Pancreas (tissue), 10 donors: ENCODE results near the gene ITPK1. TPM values are rescaled to one million over a fixed set of nuclear protein-coding genes. Genes with fewer than 3 reads are reported as not detected.

ENCODE experiments used
- ATAC-seq, 4 donors: fragments of 200-7000 bp; cut with Tn5 transposase; one replicate each; pipeline versions ENCODE4 v1.8.0 to v1.9.1; 2020; ENCODE audit warnings: mild to moderate bottlenecking in 4 of 4, moderate library complexity in 4 of 4
- DNase-seq, 6 donors: peaks; one replicate each; pipeline ENCODE4 v3.0.0-alpha.2; 2020
- FAIRE-seq: peaks from 2 replicates; lab custom pipeline; 2012; peaks lifted over from hg19 to GRCh38; lab: Jason Lieb, UNC
- H3K27ac ChIP-seq, 4 donors: fragments of 200-600 bp; sonication (generic); 1 replicate in 3 of 4; 2 replicates in 1 of 4; pipeline versions ENCODE4 v1.5.0 to v1.8.0; 2020
- H3K27me3 ChIP-seq, 4 donors: fragments of 200-600 bp; one replicate each; pipeline ENCODE4 v1.8.0; 2021
- H3K36me3 ChIP-seq, 3 donors: fragments of 200-600 bp; sonication (generic) in 1 of 3; one replicate each; pipeline versions ENCODE4 v1.5.0 to v1.8.0; 2020 to 2021
- H3K4me1 ChIP-seq, 3 donors: fragments of 200-600 bp; one replicate each; pipeline ENCODE4 v1.8.0; 2021
- H3K4me3 ChIP-seq, 4 donors: fragments of 200-600 bp; sonication (generic) in 2 of 4; one replicate each; pipeline versions ENCODE4 v1.5.0 to v1.8.0; 2020 to 2021
- H3K9me3 ChIP-seq, 4 donors: fragments of 200-600 bp; one replicate each; pipeline ENCODE4 v1.8.0; 2021
- WGBS, 2 donors: extraction: QIAGEN DNeasy Blood & Tissue Kit; methylation state at CpG; one replicate each; pipeline ENCODE4 v1.1.7; 2013; 5-methylcytosine and 5-hydroxymethylcytosine counted together
- intact Hi-C, 3 donors: fragments of 100-400 bp; cut with DNase I; formaldehyde crosslinking; loops; one replicate each; pipeline versions ENCODE4 v1.11.1 to v1.14.2; 2022
- polyA plus RNA-seq, 2 donors: library from polyadenylated mRNA; stranded (reverse); fragments of 200-250 nt; gene quantifications; one replicate each; pipeline ENCODE4 v1.2.3, GENCODE V29; 2013
- total RNA-seq, 6 donors: library from RNA; stranded (reverse); fragmentation: NEBNext Ultra II Directional in 4 of 6; extraction: Animal tissue kit (Norgen Biotek cat#: 25700) in 4 of 6; gene quantifications; one replicate each; pipeline versions ENCODE4 v1.2.1 to v1.2.4, GENCODE V29; 2021 to 2023
- TF ChIP-seq, protein P1 (sequence below), 4 donors: fragments of 200-600 bp; sonication (generic) in 3 of 4; IDR thresholded peaks; one replicate each; pipeline versions ENCODE4 v1.5.0 to v1.8.0; 2021; ENCODE audit warnings: antibody characterized with exemption in 4 of 4
- donor health status: healthy with polysubstance abuse.
- donor health status: DM: no; HTN: no; CAD: no; lungs with moderate emphysema.
- donor health status: DM: no; HTN: no; CAD: no.
- donor health status: control.
- donor health status: control.
- donor health status: Bipolar disorder and iron deficiency.
- donor health status: DM: yes; HTN: yes; CAD: no.
- donor health status: DM: no; HTN: no; CAD: no.
- donor health status: DM: no; HTN: no; CAD: no.
- donor health status: DM: yes; HTN: yes; CAD: no.

The ITPK1 gene
- total and polyA plus RNA-seq, 8 donors, result 23.2 to 38.3 (median 33.0) TPM

DNA sequence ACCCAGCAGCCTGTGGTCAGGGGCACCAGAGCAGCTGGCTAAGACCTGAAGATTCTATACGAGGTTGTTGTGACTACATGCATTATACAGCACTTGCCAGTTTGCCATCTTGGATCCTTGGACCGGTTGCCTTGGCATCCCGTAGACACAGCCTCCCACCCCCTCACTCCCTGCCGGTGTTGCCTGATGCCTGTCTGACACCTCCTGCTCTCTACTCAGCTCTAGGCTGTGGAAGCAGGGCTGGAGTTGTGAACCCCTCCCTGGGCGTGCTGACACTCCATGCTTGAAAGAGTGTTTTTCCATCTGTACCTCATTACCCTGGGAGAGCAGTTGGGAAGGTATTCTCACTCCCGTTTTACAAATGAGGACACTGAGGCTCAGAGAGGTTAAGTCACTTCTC, 190.3 kb downstream of the ITPK1 start:
- ATAC-seq, result no peak
- H3K4me1 ChIP-seq, result no peaks in the 10 kb centered on the region
- no peaks in the 10 kb centered on the region for H3K36me3 ChIP-seq
- peak in 1 of 6 donors; percentile 30 for DNase-seq
- TF ChIP-seq, protein P1, sequence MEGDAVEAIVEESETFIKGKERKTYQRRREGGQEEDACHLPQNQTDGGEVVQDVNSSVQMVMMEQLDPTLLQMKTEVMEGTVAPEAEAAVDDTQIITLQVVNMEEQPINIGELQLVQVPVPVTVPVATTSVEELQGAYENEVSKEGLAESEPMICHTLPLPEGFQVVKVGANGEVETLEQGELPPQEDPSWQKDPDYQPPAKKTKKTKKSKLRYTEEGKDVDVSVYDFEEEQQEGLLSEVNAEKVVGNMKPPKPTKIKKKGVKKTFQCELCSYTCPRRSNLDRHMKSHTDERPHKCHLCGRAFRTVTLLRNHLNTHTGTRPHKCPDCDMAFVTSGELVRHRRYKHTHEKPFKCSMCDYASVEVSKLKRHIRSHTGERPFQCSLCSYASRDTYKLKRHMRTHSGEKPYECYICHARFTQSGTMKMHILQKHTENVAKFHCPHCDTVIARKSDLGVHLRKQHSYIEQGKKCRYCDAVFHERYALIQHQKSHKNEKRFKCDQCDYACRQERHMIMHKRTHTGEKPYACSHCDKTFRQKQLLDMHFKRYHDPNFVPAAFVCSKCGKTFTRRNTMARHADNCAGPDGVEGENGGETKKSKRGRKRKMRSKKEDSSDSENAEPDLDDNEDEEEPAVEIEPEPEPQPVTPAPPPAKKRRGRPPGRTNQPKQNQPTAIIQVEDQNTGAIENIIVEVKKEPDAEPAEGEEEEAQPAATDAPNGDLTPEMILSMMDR (IDR thresholded peaks at IDR 0.05), result no peak
- FAIRE-seq, result no peak
- H3K4me3 ChIP-seq, result no peak overlapping the region
- H3K27ac ChIP-seq, result no peak overlapping the region
- peaks cover 0 to 6% (median 0%) of the 10 kb centered on the region in 4 donors for H3K27me3 ChIP-seq
- H3K9me3 ChIP-seq, result no peaks in the 10 kb centered on the region
- 47 to 59% methylated on average over 6 of the region's 6 CpGs for WGBS, 2 donors
- intact Hi-C loops, result no loop called here

DNA sequence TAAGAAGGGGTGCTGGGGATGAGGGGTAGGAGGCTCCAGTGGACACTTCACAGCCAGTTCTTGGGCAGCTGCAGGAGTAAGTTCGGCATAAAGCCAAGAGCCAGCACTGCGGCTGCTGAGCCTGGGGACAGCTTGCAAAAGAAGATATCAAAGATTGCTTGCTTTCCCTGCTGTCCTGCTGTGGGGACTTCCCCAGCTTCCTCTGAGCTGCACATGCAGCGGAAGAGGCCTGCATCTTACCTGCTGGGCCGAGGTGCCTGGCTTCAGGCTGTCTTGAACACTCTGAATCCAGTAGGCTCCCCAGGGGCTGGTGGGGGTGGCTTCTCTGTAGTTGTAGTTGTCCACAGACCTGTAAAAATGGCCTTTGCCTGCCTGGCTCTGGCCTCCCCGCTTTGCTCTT, 191.5 kb downstream of the ITPK1 start:
- H3K9me3 ChIP-seq, result no peaks in the 10 kb centered on the region
- H3K4me1 ChIP-seq, result no peaks in the 10 kb centered on the region
- WGBS, 2 donors, result 54 to 58% methylated on average over 5 of the region's 5 CpGs
- FAIRE-seq (no peak), ATAC-seq (no peak), DNase-seq (no peak)
- TF ChIP-seq, protein P1 (IDR thresholded peaks at IDR 0.05), result no peak
- H3K27me3 ChIP-seq, result peaks cover 0 to 6% (median 0%) of the 10 kb centered on the region in 4 donors
- H3K36me3 ChIP-seq, result no peaks in the 10 kb centered on the region
- no peak overlapping the region for H3K4me3 ChIP-seq
- intact Hi-C loops, result no loop called here
- H3K27ac ChIP-seq, result no peak overlapping the region

DNA sequence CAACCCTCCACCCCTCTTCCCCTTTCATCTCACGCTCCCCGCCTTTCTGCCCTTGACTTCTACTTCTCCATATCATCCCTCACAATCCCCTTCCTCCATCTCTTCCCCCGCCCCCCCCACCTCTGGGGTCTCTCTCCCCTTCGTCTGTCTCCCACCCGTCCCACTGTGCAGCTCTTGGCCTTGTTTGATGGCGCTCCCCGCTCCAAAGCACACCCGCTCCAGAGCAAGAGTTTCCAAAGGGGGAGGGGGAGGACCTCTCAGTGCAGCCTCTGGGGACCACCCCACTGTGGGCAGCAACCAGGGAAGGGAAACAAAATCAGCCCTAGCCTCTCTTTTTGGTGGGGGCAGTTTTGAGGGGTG, 192.0 kb downstream of the ITPK1 start:
- Histone ChIP-seq H3K4me1 (no peaks in the 10 kb centered on the region), H3K9me3 (no peaks in the 10 kb centered on the region), H3K27me3 (peaks cover 0 to 6% (median 0%) of the 10 kb centered on the region in 4 donors), H3K36me3 (no peaks in the 10 kb centered on the region), H3K4me3 (peak overlapping the region in 1 of 4 donors; percentile 39), H3K27ac (no peak overlapping the region)
- ATAC-seq, result no peak
- intact Hi-C loops, result no loop called here
- TF ChIP-seq, protein P1 (IDR thresholded peaks at IDR 0.05), result no peak
- 50 to 59% methylated on average over 7 to 8 of the region's 8 CpGs for WGBS, 2 donors
- no peak for FAIRE-seq
- no peak for DNase-seq

DNA sequence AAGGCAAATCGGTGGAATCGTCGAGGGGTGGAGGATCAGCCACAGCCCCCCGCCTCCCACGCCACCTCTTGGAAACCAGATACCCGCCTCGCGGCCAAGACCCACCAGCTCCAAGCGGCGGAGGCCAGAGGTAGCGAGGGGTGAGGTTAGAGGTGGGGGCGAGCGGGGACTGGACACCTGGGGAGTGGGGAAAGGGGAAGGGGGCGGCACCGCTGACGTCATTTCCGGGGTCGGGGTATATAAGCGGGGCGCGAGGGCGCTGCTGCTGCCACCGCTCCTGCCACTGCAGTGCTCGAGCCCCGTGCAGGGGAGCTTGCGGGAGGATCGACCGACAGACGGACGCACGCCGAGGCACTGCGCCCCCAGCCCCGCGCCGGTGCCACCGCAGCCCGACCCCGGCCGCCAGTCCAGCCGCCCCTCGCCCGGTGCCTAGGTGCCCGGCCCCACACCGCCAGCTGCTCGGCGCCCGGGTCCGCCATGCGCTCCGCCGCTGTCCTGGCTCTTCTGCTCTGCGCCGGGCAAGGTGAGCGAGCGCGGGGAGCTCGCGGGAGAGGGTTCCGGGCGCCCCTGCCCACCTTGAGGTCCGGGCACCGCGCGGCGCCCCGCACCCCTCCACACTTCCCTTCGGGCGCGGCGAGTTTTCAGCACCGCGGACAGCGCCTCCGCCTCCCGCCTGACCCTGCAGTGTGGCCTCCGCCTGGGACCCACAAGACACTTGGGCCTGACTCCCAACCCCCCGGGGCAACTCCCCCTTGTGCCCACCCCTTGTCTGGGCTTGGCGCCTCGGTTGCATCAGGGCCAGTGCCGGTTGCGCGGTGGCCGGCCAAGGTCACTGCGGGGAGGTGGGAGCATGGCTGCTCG, 192.6 kb downstream of the ITPK1 start, which contains the start of gene CHGA:
Gene CHGA (plus strand): TSS at position 268 of the 861 bp plus-strand sequence. CDS start 210 bp downstream, at position 478.
- 5 to 6% methylated on average over 60 to 86 of the region's 86 CpGs for WGBS, 2 donors

More for the DNA sequence above, 192.6 kb downstream of the ITPK1 start, which contains the start of gene CHGA:
- peak within 1 kb of the TSS in 1 of 4 donors; percentile 39 for H3K4me3 ChIP-seq
- TF ChIP-seq, protein P1 (IDR thresholded peaks at IDR 0.05), result no peak
- H3K27ac ChIP-seq, result no peak within 1 kb of the TSS
- intact Hi-C loops, result no loop called here
- no peaks in the 10 kb centered on the region for H3K9me3 ChIP-seq
- H3K4me1 ChIP-seq, result no peaks in the 10 kb centered on the region
- H3K36me3 ChIP-seq, result no peaks in the 10 kb centered on the region
- DNase-seq, result peak in 5 of 6 donors; percentile 42 to 89 (median 67)
- peak; percentile 70 to 95 (median 83) for ATAC-seq
- no peak for FAIRE-seq
- H3K27me3 ChIP-seq, result peaks cover 0 to 6% (median 0%) of the 10 kb centered on the region in 4 donors
